ENCODE data around the gene UGT1A10. TPM values are rescaled to one million over a fixed set of nuclear protein-coding genes. Genes with fewer than 3 reads are reported as not detected.

Gene UGT1A10
- total and polyA plus RNA-seq, 2 of the 13 experiments (the other 11 are each of a cell fraction or from before 2014, with no cell fraction given) = not detected

DNA sequence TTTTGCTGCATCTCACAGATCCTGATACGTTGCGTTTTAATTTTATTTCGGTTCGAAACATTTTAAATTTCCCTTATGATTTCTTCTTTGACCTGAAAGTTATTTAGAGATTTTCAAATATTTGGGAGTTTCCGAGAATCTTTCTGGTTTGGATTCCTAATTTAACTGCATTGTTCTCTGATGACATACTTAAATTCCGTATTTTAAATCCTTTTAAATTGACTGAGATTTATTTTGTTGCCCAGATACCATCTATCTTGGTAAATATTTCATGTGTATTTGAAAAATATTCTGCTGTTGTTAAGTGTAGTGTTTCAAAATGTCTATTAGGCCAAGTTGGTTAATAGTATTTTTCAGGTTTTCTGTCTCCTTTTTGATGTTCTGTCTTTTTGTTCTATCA is 179.6 kb downstream of the UGT1A10 start:
- no peak overlapping the region for H3K4me3 ChIP-seq (replicated peaks in 1 of 3; ENCODE audit: insufficient read depth in 1 of 3, low read depth in 2 of 3, low read length in 3 of 3)
- no peaks in the 10 kb centered on the region for H3K79me2 ChIP-seq (ENCODE audit: insufficient read depth, low read length)
- DNase-seq (ENCODE audit: low spot score) (no peak), FAIRE-seq (peak; percentile 47), ATAC-seq (no peak)
- H3K27me3 ChIP-seq (ENCODE audit: control insufficient read depth in 1 of 2, insufficient read depth in 2 of 2, low read length in 2 of 2) = peaks cover 3 to 33% of the 10 kb centered on the region in 2 experiments; a peak in 4 of 5 replicates
- no peak overlapping the region for H3K27ac ChIP-seq (ENCODE audit: extremely low read length, insufficient read depth, low read length)
- H3K36me3 ChIP-seq (replicated peaks in 1 of 2; ENCODE audit: control insufficient read depth in 1 of 2, insufficient read depth in 2 of 2, low read length in 2 of 2) = no peaks in the 10 kb centered on the region
- H4K20me1 ChIP-seq (ENCODE audit: insufficient read depth, low read length) = no peaks in the 10 kb centered on the region
- 83% methylated on average over 6 of the region's 6 CpGs for WGBS (ENCODE audit: low lambda C conversion rate)
- ChIA-PET CTCF (ENCODE audit: low intra/inter-chr PET ratio, low total read pairs) (no interaction called here), POLR2A (no interaction called here)
- H2AFZ ChIP-seq (ENCODE audit: low read length) = no peak overlapping the region
- intact Hi-C loops (cut with micrococcal nuclease; ENCODE audit: unreplicated experiment) = no loop called here
- no peaks in the 10 kb centered on the region for H3K9me3 ChIP-seq (ENCODE audit: low read length)
- in situ Hi-C loops (cut with HindIII; ENCODE audit: extremely low pct_ligation_motif_present, low pct_unique_long_range_greater_than_20kb) = no loop called here
- peaks cover 23% of the 10 kb centered on the region for H3K4me1 ChIP-seq (ENCODE audit: insufficient read depth, low read length)
- H3K9ac ChIP-seq (ENCODE audit: insufficient read depth, low read depth, low read length) = no peak overlapping the region
- no TSS peak for BruUV-seq (replicated peaks)
- H3K4me2 ChIP-seq (ENCODE audit: low read depth, low read length) = no peak overlapping the region
- TF ChIP-seq RFXANK (CRISPR knock-in tag; IDR thresholded peaks at IDR 0.05) (no peak), ZFP1 (CRISPR knock-in tag; IDR thresholded peaks at IDR 0.05) (no peak), DDIT3 (CRISPR knock-in tag; IDR thresholded peaks at IDR 0.05) (no peak), ERF (CRISPR knock-in tag; IDR thresholded peaks at IDR 0.05) (no peak), HNF4G (IDR thresholded peaks at IDR 0.05; ENCODE audit: borderline replicate concordance, low read depth, low read length) (no peak), HNF4G (CRISPR knock-in tag; IDR thresholded peaks at IDR 0.05; ENCODE audit: borderline replicate concordance, low read depth) (no peak), IKZF1 (IDR thresholded peaks at IDR 0.05) (no peak), DZIP1 (CRISPR knock-in tag; IDR thresholded peaks at IDR 0.05) (no peak), TCF7 (IDR thresholded peaks at IDR 0.05; ENCODE audit: low read depth) (no peak), ZNF282 (IDR thresholded peaks at IDR 0.05; ENCODE audit: partially characterized antibody) (no peak), ONECUT2 (CRISPR knock-in tag; IDR thresholded peaks at IDR 0.05) (no peak), MEIS2 (CRISPR knock-in tag; IDR thresholded peaks at IDR 0.05) (no peak), ZFAT (CRISPR knock-in tag; conservative IDR thresholded peaks at IDR 0.05) (no peak), ZBTB40 (IDR thresholded peaks at IDR 0.05) (no peak), ZBTB40 (CRISPR knock-in tag; IDR thresholded peaks at IDR 0.05) (no peak), ZNF552 (CRISPR knock-in tag; IDR thresholded peaks at IDR 0.05; ENCODE audit: borderline replicate concordance) (no peak), HNF4A (CRISPR knock-in tag; IDR thresholded peaks at IDR 0.05) (no peak)
